Hematopoietic multipotent progenitor cell treated with erythropoietin and hydrocortisone succinate and interleukin-3 and kit ligand, for 4 days (in vitro differentiated cells): ENCODE measurements around the gene ATP5F1E.
"Not testable (repeated sequence)": the region's sequence is repeated elsewhere in the genome, so short reads cannot be mapped to it uniquely, and the experiment has no call there.

Experiments
- DNase-seq: peaks from one replicate; pipeline ENCODE4 v3.0.0-alpha.2; 2015

The ATP5F1E gene

GRCh38 chr20:59018817-59019216 lies 13.3 kb downstream of the ATP5F1E start:
- DNase-seq = no peak

- DNase-seq = no peak
These were observed 14.5 kb downstream of the ATP5F1E start for GRCh38 chr20:59017493-59018231.

GRCh38 chr20:59016795-59017492 lies 15.2 kb downstream of the ATP5F1E start:
- peak; percentile 64 for DNase-seq

GRCh38 chr20:59015812-59016711 lies 16.1 kb downstream of the ATP5F1E start:
- DNase-seq = peak; percentile 63

- DNase-seq = no peak
These were observed 16.7 kb downstream of the ATP5F1E start for GRCh38 chr20:59015411-59015810.

DNA sequence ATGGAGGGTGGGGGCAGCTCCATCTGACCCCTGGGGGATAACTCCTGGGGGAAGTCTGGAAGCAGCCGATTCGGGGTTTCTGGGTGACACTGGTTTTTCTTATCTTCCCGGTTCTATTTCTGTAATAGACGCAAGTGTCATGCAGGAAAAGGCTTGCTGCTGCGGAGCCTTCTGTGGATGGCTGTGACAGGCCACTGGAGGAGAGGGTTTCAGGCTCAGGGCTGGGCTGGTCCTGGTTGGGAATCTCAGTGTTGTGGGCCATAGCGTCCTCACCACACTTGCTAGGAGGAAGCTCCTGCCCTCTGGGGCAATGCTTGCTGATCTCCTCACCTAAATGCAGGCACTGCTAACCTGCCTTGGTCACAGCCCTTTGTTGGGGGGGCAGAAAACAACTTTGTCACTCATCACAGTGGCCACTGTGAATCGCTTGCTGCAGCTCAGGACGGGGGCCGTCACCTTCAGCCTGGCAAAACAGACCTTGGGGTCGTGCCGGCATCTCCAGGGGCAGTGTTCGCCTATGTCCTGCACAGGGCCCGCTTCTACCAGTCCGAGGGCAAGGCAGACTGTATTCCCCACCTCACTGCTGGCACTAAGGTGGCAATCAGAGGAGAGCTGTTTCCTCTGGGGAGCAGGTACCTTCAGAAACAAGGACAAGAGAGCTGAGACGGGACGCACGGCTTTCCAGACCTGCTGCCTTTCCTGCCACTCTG lies 17.3 kb downstream of the ATP5F1E start:
- DNase-seq = peak; percentile 72

GRCh38 chr20:59013959-59014608 lies 18.1 kb downstream of the ATP5F1E start:
- DNase-seq = peak; percentile 47

DNA sequence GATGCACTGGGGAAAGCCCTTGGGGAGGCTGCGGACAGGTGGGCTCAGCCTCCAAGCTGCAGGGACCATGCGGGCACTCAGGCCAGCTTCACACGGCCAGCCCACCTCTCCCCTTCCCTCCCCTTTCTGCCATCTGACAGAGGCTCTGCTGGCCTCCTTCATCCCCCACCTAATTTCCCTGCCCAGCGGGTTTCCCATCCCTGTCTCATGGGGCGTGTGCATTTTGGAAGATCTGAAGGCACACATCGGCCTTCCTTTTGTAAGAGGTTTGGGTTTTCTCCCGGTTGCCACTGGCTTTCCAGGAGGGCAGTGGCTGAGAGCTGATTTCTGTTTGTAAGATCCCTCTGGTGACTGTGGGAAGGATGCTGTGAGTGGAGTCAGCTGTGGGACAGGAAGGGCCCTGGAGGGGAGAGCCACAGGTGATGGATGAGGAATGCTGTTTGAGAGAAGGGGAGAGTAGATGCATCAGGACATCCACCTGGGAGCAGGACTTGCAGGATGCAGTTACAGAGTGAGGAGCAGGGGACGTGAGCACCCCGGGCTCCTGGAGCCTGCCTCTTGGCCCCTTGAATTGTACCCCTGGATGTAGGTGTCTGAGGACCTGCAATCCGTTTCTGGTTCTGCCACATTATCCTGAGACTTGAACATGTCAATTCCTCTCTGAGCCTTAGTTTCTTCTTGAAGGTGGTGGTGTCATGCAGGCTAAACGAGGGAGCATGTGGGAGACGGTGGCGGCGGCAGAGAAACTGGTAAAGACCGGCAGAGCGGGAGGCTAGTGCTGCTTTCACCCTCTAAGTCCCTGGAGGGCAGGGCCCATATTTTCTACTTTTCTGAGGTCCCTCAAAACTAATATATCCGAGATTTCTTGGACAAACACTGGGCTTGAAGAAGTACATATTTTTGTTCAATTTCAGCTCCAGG lies 18.8 kb downstream of the ATP5F1E start:
- DNase-seq = no peak

- DNase-seq = not testable (repeated sequence)
These were observed 20.3 kb downstream of the ATP5F1E start for GRCh38 chr20:59011874-59012157.

DNA sequence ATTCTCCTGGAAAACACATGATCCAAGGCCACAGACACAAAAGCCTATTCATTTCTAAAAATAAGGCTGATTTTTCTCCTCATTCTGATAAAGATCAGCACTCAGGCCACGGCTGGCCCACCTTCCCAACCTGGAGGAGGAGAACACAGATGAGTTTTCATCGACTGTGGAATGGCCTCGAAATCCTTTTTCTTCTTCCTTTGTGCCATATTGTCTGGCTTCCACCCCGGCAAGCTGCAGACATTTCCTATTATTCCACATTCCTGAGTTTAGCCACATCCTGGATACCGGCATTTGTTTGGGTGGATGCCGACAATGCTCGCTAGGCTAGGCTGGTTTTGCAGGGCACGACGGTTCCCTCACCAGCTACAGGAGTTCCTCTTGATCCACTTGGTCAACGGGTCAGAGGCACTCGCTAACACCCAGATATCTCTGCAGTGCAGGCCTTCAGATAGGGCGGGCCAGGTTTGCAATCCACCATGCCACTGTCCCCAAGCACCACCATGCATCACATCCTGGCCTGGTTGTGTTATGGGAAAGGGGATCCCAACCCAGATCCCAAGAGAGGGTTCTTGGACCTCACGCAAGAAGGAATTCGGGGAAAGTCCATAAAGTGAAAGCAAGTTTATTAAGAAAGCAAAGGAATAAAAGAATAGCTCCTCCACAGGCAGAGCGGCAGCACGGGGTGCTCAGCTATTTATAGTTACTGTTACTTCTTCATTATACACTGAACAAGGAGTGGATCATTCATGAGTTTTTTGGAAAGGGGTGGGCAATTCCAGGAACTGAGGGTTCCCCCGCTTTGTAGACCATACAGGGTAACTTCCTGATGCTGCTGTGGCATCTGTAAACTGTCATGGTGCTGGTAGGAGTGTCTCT lies 20.9 kb downstream of the ATP5F1E start:
- DNase-seq = peak; percentile 84

DNA sequence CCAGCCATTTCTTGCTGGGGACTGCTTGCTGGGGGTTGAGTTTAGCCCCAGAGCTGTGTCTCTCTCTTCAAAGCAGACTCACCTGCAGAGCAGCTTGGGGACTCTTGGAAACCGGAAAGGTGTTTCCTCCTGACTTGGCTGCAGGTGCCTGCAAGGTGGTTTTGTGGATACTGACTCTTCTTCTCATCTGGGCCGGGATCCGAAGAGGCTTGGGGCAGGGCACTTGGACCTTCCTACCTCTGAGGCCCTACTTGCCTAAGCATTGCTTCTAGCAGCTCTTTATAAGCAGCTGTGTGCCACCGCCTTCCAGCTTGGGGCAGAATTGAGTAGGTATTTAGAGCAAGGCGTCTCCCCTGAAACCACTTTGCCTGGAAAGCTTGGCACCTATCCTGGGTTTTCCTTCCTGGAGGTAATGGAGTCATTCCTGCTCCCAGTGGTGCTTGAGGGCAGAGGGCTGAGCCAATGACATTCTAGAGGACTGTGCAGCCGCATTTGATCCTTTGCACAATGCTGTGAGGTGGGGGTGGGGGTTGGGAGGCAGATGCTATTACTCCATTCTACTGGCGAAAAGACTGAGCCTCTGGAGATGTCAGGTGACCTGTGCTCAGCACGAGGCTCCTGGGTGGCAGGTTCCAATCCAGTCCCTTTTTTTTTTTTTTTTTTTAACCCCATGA lies 21.7 kb downstream of the ATP5F1E start:
- DNase-seq = no peak

- no peak for DNase-seq
These were observed 23.3 kb downstream of the ATP5F1E start for GRCh38 chr20:59008715-59009336.

- DNase-seq = peak; percentile 87
These were observed 24.2 kb downstream of the ATP5F1E start for GRCh38 chr20:59007665-59008511.

DNA sequence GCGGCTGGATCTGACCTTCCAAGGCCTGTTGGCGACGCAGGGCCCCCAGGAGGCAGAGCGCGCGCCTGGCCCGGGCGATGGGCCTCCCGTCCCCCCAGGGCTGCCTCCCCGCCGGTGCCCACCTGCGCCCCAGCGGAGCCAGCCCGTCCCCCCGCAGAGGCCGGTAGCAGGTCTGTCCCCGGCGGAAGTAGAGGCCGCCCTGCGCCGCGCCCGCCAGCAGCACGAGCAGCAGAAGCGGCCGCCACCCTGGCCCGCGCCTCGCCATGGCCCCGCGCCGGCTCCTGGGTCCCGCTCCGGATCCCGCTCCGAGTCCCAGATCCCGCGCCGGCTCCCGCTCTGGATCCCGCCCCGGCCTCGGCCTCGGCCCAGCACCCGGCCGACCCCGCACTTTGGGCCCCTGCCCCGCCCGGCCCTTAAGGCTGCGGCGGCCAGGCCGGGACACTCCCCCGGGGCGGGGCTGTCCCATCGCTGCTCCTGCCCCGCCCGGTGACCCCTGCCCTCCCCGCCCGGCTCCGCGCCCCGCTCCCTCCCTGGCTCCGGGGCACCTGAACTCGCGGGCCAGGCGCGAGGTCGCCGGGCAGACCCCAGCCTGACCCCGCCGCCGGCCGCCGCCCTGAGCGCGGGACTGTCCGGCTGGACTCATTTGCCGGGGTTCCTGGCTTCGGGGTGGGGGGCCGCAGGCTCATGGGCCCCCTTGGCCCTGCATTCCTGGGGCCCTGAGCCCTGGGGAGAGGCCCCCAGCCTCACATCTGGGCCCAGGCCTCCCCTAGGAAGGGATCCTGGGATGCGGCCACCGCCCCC lies 25.1 kb downstream of the ATP5F1E start, which contains the start of gene CTSZ:
CTSZ (minus strand) TSS at position 391 of the 801 bp plus-strand sequence; CDS start at position 265, 126 bp downstream.
- DNase-seq = peak; percentile 76

DNA sequence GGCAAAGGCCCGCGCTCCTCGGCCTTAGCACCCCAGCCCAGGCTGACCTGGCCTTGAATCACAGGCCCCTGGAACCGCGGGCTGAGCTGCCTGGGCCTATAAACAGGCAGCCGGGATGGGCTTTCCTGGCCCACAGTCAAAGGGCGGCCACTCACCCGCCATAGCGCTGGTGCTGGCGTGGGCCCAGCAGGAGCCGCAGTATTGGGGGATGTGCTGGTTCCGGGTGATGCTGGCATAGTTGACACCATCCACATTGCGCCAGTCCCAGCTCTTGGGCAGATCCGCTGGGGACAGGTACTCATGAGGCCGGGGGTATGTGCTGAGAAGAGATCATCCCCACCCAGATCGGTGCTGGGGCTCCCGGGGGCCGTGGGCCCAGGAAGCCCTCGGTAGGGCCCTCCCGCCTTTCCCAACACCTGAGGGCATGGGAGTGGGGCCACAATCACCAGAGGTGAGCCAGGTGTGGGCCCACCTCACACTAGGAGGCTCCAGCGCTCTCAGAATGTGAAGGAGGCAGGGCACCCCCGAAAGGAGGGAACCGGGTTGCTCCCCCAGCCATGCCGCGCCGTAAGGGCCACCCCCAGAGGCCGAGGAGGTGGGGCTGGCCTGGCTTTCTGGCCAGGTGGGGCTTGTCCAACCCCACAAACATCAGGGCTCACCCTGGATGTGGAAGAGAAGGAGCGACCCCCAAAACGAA lies 25.8 kb downstream of the ATP5F1E start:
- DNase-seq = no peak

DNA sequence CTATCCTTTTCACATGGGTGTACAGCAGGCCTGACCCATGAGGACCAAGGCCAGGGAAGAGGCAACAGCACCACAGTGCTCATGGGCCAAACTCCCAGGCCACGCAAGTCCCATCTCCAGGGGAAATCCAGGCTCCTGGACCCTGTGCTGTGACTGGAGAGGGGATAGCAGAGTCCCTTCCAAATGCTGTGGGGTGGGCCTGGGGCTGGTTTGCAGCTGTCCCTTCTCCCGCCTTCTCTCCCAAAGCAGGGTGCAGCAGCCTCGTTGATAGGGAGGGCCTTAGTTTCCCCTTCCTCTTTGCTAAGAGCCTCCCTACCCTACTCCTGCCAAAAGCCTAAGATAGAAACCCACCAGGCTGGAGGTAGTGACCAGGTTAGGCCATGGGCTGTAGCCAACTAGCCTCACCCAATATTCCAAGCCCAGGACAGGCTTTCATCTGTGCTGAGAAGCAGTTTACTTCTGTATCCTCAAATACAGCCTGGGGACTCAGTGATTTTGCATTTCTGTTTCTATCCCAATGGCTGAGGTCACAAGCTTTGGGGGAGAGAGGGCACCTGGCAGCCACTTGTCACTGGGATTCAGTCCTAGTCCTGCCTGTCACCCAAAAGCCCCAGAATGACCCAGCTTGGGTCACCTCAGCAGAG lies 26.5 kb downstream of the ATP5F1E start:
- no peak for DNase-seq
